Activated naive CD4-positive, alpha-beta T cell treated with anti-CD3 and anti-CD28 coated beads for 36 hours (primary cell): ENCODE measurements around the gene FREM1. TPM values are rescaled to one million over a fixed set of nuclear protein-coding genes. Genes with fewer than 3 reads are reported as not detected.

Experiments used
- CTCF ChIA-PET: fragments of 350-600 bp; sonication (Branson Sonifier 250); formaldehyde crosslinking; loops from one replicate; lab custom pipeline; 2021; ENCODE audit warnings: antibody characterized with exemption; lab: Charles Lee
- DNase-seq: peaks from one replicate; pipeline ENCODE4 v3.0.0-alpha.2; 2020
- H3K27ac Mint-ChIP-seq: one replicate; pipeline ENCODE4 v1.8.0; 2021; ENCODE audit warnings: mild to moderate bottlenecking, mixed read lengths
- H3K27me3 Mint-ChIP-seq: one replicate; pipeline ENCODE4 v1.8.0; 2021; ENCODE audit warnings: low read depth, mixed read lengths
- H3K36me3 Mint-ChIP-seq: one replicate; pipeline ENCODE4 v1.8.0; 2021; ENCODE audit warnings: low read depth, mixed read lengths
- H3K4me1 Mint-ChIP-seq: one replicate; pipeline ENCODE4 v1.8.0; 2021; ENCODE audit warnings: low read depth, mixed read lengths
- H3K4me3 Mint-ChIP-seq: one replicate; pipeline ENCODE4 v1.8.0; 2021; ENCODE audit warnings: mild to moderate bottlenecking, moderate library complexity, mixed read lengths
- H3K9me3 Mint-ChIP-seq: one replicate; pipeline ENCODE4 v1.8.0; 2021; ENCODE audit warnings: mixed read lengths
- intact Hi-C: fragments of 100-400 bp; cut with micrococcal nuclease; formaldehyde crosslinking; loops from one replicate; pipeline ENCODE4 v1.15.1; 2023
- total RNA-seq, 2 experiments: library from RNA; stranded (reverse); gene quantifications; one replicate each; pipeline ENCODE4 v1.2.3, GENCODE V29; 2021

The FREM1 gene
- total RNA-seq = not detected

- H3K4me3 Mint-ChIP-seq = no peak within 1 kb of the TSS
- DNase-seq = no peak
- peaks cover 2% of the 10 kb centered on the region for H3K27me3 Mint-ChIP-seq
- H3K9me3 Mint-ChIP-seq = no peaks in the 10 kb centered on the region
- intact Hi-C loops = no loop called here
- H3K4me1 Mint-ChIP-seq = no peaks in the 10 kb centered on the region
- no peaks in the 10 kb centered on the region for H3K36me3 Mint-ChIP-seq
- no peak within 1 kb of the TSS for H3K27ac Mint-ChIP-seq
- CTCF ChIA-PET = no interaction called here
Observed at GRCh38 chr9:14909961-14910805, at the start of gene FREM1. FREM1 (minus strand) TSS chr9:14910428; CDS start chr9:14868977, 41,451 bp downstream.

- H3K27ac Mint-ChIP-seq = peak overlapping the region; percentile 77
Observed at GRCh38 chr9:14958989-14959388, 48.8 kb upstream of the FREM1 start.

GRCh38 chr9:14957109-14957508, 46.9 kb upstream of the FREM1 start:
- CTCF ChIA-PET = no interaction called here
- Mint-ChIP-seq H3K9me3 (peaks cover 13% of the 10 kb centered on the region), H3K27me3 (no peaks in the 10 kb centered on the region), H3K4me1 (peaks cover 28% of the 10 kb centered on the region), H3K27ac (no peak overlapping the region), H3K4me3 (no peak overlapping the region), H3K36me3 (no peaks in the 10 kb centered on the region)
- DNase-seq = no peak
- intact Hi-C loops = no loop called here

More at GRCh38 chr9:14958989-14959388, 48.8 kb upstream of the FREM1 start:
- Mint-ChIP-seq H3K9me3 (peaks cover 12% of the 10 kb centered on the region), H3K4me1 (peaks cover 28% of the 10 kb centered on the region), H3K27me3 (no peaks in the 10 kb centered on the region), H3K36me3 (no peaks in the 10 kb centered on the region), H3K4me3 (no peak overlapping the region)
- DNase-seq = peak; percentile 54
- intact Hi-C loops = loop anchor here (1.0 kb wide), 1 partner anchor 35 kb away; no protein-coding TSS in a partner anchor
- CTCF ChIA-PET = interaction anchor here (0.8 kb wide), 1 partner anchor 19 kb away, joined by 3 read pairs; no protein-coding TSS in a partner anchor

- Mint-ChIP-seq H3K36me3 (no peaks in the 10 kb centered on the region), H3K4me1 (peaks cover 20% of the 10 kb centered on the region), H3K27ac (no peak overlapping the region), H3K9me3 (peaks cover 13% of the 10 kb centered on the region), H3K27me3 (no peaks in the 10 kb centered on the region), H3K4me3 (no peak overlapping the region)
- no peak for DNase-seq
- intact Hi-C loops = no loop called here
- CTCF ChIA-PET = interaction anchor here (0.6 kb wide), 1 partner anchor 20 kb away, joined by 3 read pairs; no protein-coding TSS in a partner anchor
Observed at GRCh38 chr9:14956208-14956607, 46.0 kb upstream of the FREM1 start.

- no peak for DNase-seq
- no peaks in the 10 kb centered on the region for H3K9me3 Mint-ChIP-seq
- H3K36me3 Mint-ChIP-seq = no peaks in the 10 kb centered on the region
- no peak overlapping the region for H3K4me3 Mint-ChIP-seq
- no peak overlapping the region for H3K27ac Mint-ChIP-seq
- no peaks in the 10 kb centered on the region for H3K27me3 Mint-ChIP-seq
- intact Hi-C loops = no loop called here
- no peaks in the 10 kb centered on the region for H3K4me1 Mint-ChIP-seq
- CTCF ChIA-PET = no interaction called here
Observed at GRCh38 chr9:14945351-14945750, 35.1 kb upstream of the FREM1 start.

- Mint-ChIP-seq H3K4me3 (no peak overlapping the region), H3K9me3 (no peaks in the 10 kb centered on the region), H3K27ac (no peak overlapping the region), H3K4me1 (no peaks in the 10 kb centered on the region), H3K36me3 (no peaks in the 10 kb centered on the region), H3K27me3 (no peaks in the 10 kb centered on the region)
- intact Hi-C loops = no loop called here
- DNase-seq = no peak
- CTCF ChIA-PET = interaction anchor here (0.6 kb wide), 1 partner anchor 102 kb away, joined by 3 read pairs; no protein-coding TSS in a partner anchor
Observed at GRCh38 chr9:14941501-14942405, 31.5 kb upstream of the FREM1 start.

GRCh38 chr9:14939378-14939777, 29.1 kb upstream of the FREM1 start:
- Mint-ChIP-seq H3K9me3 (no peaks in the 10 kb centered on the region), H3K36me3 (no peaks in the 10 kb centered on the region), H3K27ac (no peak overlapping the region), H3K4me3 (no peak overlapping the region), H3K27me3 (no peaks in the 10 kb centered on the region), H3K4me1 (no peaks in the 10 kb centered on the region)
- DNase-seq = no peak
- CTCF ChIA-PET = no interaction called here
- intact Hi-C loops = no loop called here

- Mint-ChIP-seq H3K36me3 (no peaks in the 10 kb centered on the region), H3K27ac (no peak overlapping the region), H3K9me3 (no peaks in the 10 kb centered on the region), H3K4me1 (no peaks in the 10 kb centered on the region), H3K27me3 (no peaks in the 10 kb centered on the region), H3K4me3 (no peak overlapping the region)
- no peak for DNase-seq
- intact Hi-C loops = no loop called here
- CTCF ChIA-PET = no interaction called here
Observed at GRCh38 chr9:14937216-14937615, 27.0 kb upstream of the FREM1 start.

GRCh38 chr9:14936491-14936890, 26.3 kb upstream of the FREM1 start:
- H3K9me3 Mint-ChIP-seq = no peaks in the 10 kb centered on the region
- no peaks in the 10 kb centered on the region for H3K36me3 Mint-ChIP-seq
- intact Hi-C loops = no loop called here
- no peak overlapping the region for H3K4me3 Mint-ChIP-seq
- H3K27ac Mint-ChIP-seq = no peak overlapping the region
- no peak for DNase-seq
- H3K4me1 Mint-ChIP-seq = no peaks in the 10 kb centered on the region
- CTCF ChIA-PET = no interaction called here
- no peaks in the 10 kb centered on the region for H3K27me3 Mint-ChIP-seq

GRCh38 chr9:14935964-14936363, 25.7 kb upstream of the FREM1 start:
- Mint-ChIP-seq H3K27me3 (no peaks in the 10 kb centered on the region), H3K4me1 (no peaks in the 10 kb centered on the region), H3K9me3 (no peaks in the 10 kb centered on the region), H3K36me3 (no peaks in the 10 kb centered on the region), H3K4me3 (no peak overlapping the region), H3K27ac (no peak overlapping the region)
- intact Hi-C loops = no loop called here
- no peak for DNase-seq
- CTCF ChIA-PET = interaction anchor here (0.6 to 0.7 kb wide), 2 partner anchors 21 to 186 kb away, joined by 3 to 5 read pairs; no protein-coding TSS in a partner anchor

- Mint-ChIP-seq H3K4me3 (no peak overlapping the region), H3K4me1 (no peaks in the 10 kb centered on the region), H3K27ac (no peak overlapping the region), H3K36me3 (no peaks in the 10 kb centered on the region), H3K9me3 (no peaks in the 10 kb centered on the region), H3K27me3 (no peaks in the 10 kb centered on the region)
- intact Hi-C loops = no loop called here
- DNase-seq = no peak
- CTCF ChIA-PET = interaction anchor here (0.6 to 0.7 kb wide), 2 partner anchors 21 to 186 kb away, joined by 3 to 5 read pairs; no protein-coding TSS in a partner anchor
Observed at GRCh38 chr9:14935106-14935751, 25.0 kb upstream of the FREM1 start.

- Mint-ChIP-seq H3K36me3 (no peaks in the 10 kb centered on the region), H3K4me3 (no peak overlapping the region), H3K27ac (no peak overlapping the region), H3K9me3 (no peaks in the 10 kb centered on the region), H3K4me1 (no peaks in the 10 kb centered on the region), H3K27me3 (no peaks in the 10 kb centered on the region)
- no peak for DNase-seq
- CTCF ChIA-PET = no interaction called here
- intact Hi-C loops = no loop called here
Observed at GRCh38 chr9:14932641-14933040, 22.4 kb upstream of the FREM1 start.
